Superior temporal gyrus (tissue), 1 donor: ENCODE measurements around the gene PSMG2.
A peak's percentile ranks its signal among the peaks of the same experiment; 100 is the strongest.
"Not testable (repeated sequence)": the region's sequence is repeated elsewhere in the genome, so short reads cannot be mapped to it uniquely, and the experiment has no call there.

Experiments
- DNase-seq: peaks from one replicate; pipeline ENCODE4 v3.0.0-alpha.2; 2016; ENCODE audit errors: extremely low spot score

Gene PSMG2

GRCh38 chr18:12722731-12723130 lies 19.9 kb downstream of the PSMG2 start:
- no peak for DNase-seq

- DNase-seq, result no peak
Measured at GRCh38 chr18:12726331-12726730, 23.5 kb downstream of the PSMG2 start.

DNA sequence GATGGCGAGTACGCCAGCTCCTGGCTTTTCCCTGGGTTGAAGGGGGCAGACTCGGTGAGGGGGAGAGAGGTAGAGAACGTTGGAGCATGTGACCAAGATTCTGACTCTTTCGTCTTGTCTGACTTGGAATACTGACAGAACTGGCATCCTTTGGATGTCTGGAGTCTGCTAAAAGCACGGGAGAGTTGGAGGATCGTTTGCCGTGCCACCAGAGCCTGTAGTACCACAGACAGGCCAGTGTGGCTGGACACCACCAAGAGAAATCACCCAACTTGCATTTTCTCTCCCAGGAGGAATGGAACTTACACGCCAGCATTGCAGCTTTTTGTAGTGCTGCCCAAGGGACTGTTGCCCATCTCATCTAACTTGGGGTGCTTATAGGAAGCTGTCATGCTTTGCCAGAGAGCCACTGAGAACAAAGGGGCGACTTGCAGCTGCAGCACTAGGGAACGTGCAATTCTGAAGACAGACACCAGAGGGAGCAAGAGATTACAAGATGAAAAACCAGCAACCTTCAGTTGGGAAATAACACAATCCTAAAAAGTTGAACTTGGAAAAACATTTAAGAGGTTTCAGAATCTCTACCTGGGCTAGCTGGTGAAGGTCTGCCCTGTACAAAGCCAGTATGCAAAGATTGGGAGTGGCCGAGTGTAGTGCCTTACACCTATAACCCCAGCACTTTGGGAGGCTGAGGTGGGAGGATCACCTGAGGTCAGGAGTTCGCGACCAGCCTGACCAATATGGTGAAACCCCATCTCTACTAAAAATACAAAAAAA lies 24.1 kb downstream of the PSMG2 start:
- peak; percentile 96 for DNase-seq

DNA sequence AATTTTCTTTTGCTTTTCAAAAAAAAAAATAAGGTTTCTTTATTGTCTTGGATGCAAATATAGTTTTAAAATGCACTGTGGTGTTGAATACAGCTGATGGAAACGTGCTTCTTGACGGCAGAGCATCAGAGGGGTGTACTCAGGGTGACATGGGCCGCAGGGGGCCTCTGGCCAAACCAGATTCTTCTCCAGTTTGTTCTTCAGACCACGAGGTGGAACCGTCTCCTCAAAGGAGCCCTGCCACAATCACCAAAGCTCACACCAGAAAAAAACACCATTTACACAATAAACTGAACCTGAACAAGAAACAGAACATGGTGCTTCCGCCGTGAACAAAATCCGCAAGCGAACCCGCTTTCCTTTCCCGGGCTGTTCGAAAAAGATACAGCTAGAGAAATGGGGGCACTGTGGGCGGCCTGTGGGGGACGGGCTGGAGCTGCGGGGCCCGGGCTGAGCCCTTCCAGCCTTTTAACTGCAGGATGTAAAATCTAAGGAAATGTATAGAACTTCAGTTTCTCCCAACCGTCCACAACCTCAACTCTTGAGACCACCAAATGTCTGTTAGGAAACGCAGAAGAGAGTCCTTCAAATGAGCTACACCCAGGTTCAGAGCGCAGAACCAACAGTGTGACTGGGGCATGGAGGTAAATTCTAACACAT lies 34.5 kb downstream of the PSMG2 start:
- no peak for DNase-seq

DNA sequence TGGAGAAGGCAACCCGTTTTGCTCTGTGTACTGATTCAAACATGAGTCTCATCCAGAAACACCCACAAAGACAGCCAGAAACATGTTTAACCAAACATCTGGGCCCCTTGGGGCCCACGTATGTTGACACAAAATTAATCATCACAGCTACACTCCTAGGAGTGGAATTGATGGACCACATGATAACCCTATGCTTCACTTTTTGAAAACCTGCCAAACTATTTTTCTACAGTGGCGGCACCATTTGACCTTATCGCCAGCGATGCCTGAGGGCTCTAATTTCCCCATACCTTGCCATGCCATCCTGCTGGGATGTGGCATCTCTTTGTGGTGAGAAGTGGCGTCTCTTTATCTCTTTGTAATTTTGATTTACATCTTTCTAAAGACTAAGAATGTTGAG lies 38.5 kb downstream of the PSMG2 start:
- DNase-seq, result no peak

DNA sequence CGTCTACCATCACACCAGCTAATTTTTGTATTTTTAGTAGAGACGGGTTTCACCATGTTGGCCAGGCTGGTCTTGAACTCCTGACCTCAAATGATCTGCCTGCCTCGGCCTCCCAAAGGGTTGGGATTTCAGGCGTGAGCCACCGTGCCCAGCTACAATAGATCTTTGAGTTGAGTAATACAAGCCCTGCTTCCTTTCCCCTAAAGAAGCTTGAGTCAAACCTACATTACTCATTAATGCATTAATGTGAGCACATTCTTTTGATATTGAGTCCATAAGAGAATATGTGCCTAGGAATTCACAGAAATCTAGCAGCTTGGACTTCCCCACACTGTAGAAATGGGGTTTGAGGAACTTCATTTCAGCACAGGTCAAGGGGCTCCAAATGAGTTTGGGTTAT lies 39.6 kb downstream of the PSMG2 start:
- DNase-seq, result no peak

GRCh38 chr18:12744103-12744502 lies 41.3 kb downstream of the PSMG2 start:
- peak; percentile 82 for DNase-seq

DNA sequence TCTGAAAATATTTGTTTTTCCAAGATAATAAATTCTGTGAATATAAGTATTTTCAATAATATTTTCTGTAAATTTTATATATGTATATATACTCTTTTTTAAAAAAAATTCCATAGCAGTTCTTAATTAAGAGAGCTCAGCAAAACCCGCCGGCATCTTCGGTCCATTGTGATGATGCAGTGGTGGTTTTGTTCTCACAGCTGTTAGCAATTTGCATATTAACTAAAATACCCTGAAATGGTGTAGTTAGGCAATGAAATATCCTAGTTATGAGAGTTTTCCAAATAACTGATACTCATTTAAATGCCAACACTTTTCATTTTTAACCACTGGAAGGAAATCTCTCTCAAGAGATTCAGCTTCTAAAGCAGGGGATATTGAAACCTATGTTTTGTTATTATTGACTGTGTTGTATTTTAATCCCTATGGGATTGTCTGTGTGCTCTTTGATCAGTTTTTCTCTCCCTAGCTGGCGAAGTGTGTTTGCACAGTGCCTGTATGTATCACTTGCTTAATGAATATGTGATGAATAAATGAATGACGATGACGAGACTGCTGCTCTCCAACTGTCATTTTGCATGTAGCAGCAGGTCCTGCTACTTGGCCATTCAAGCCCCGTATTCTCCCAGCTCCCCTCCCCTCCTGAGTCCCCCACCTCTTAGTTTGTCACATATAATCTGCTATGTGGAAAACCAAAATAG lies 42.4 kb downstream of the PSMG2 start:
- no peak for DNase-seq

GRCh38 chr18:12747530-12748315 lies 44.9 kb downstream of the PSMG2 start:
- no peak for DNase-seq

- DNase-seq, result no peak
Measured at GRCh38 chr18:12748671-12749070, 45.8 kb downstream of the PSMG2 start.

DNA sequence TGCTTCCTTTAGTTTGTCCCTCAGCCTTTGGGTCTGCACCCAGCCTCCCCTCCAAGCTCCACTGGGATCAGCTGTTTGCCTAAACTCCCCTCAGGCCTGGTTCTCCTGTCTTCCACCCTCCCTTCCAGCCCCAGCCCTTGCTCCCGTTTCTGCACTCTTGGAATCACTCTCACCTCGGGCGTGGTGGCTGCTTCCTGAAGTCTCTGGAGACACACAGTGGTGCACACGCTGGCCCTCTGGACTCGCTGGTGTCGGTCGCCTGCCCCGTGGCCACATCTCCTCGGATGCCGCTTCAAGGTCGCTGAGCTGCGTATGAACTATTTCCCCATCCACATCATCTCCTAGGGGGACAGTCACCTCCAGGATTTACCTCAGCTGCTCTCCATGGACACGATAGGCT lies 46.3 kb downstream of the PSMG2 start:
- DNase-seq, result no peak

- no peak for DNase-seq
Measured at GRCh38 chr18:12750076-12750714, 47.4 kb downstream of the PSMG2 start.

GRCh38 chr18:12750715-12751502 lies 48.1 kb downstream of the PSMG2 start:
- DNase-seq, result no peak

DNA sequence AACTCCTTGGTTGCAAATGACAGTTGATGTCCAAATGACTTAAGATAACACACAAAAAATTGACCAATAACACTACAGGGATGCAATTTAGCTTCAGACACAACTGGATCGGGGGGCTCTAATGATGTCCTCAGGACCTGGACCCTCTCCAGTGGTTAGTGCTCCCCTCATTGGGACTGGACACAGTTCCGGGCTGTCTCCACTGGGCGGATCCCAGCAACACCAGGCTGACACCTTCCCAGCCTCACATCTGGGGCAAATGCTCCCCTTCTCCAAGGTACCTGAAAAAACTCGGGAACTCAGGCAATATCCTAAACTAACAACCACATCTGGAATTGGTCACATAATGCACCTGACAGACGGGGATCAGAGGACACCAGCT lies 48.7 kb downstream of the PSMG2 start:
- no peak for DNase-seq

- DNase-seq, result no peak
Measured at GRCh38 chr18:12751891-12752290, 49.0 kb downstream of the PSMG2 start.

DNA sequence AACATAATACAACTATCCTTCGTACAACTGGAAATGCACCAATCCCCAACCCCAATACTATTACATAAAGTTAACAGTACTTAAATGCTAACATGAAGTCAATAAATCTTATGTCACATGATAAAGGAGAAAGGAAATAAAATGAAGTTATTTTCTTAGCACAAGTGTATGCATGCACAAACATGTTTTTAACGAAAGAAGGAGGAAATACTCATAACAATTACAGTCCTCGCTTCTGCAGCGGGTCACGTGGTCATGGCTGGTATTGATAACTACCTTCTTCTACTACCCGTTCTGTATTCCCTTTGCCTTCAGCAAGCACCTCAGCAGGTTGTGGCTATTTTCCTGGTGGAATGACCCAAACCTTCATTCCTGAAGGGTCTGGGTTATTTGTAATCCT lies 51.7 kb downstream of the PSMG2 start:
- DNase-seq, result no peak

- DNase-seq, result not testable (repeated sequence)
Measured at GRCh38 chr18:12755606-12756005, 52.8 kb downstream of the PSMG2 start.

- not testable (repeated sequence) for DNase-seq
Measured at GRCh38 chr18:12756619-12757239, 53.9 kb downstream of the PSMG2 start.

DNA sequence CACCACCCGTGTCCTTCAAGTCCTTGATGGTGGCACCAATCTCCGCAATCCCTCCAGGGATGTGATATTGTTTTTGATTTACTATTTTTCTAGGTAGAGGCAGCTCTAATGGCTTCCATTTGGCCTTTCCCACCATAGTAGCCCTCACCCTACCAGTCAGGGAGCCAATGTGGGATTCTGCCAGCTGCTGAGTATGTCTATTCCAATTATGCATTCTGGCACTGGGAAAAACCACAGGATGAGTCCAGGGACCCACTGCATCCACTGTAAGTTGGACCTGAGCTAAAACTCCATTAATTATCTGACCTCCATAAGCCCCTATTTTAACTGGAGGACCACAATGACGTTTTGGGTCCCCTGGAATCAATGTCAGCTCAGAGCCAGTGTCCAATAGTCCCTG lies 55.7 kb downstream of the PSMG2 start:
- DNase-seq, result not testable (repeated sequence)

DNA sequence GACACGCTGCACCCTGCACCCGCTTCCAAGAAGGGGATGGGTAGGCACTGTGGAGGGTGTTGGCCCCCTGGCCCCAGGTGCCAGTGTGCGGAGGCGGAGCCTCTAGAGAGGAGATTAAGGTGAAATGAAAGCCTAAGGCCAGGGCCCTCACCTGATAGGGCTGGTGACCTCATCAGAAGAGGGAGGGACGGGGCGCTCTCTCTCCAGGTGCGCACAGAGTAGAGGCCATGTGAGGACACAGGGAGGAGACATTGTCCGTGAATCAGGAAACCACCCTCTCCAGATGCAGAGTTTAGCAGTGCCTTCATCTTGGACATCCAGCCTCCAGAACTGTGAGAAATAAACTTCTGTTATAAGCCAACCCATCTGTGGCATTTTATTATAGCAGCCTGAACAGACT lies 62.3 kb downstream of the PSMG2 start:
- no peak for DNase-seq
